ENCODE measurements around the gene DLX6.
"Not testable (repeated sequence)": the region's sequence is repeated elsewhere in the genome, so short reads cannot be mapped to it uniquely, and the experiment has no call there.

Gene DLX6

DNA sequence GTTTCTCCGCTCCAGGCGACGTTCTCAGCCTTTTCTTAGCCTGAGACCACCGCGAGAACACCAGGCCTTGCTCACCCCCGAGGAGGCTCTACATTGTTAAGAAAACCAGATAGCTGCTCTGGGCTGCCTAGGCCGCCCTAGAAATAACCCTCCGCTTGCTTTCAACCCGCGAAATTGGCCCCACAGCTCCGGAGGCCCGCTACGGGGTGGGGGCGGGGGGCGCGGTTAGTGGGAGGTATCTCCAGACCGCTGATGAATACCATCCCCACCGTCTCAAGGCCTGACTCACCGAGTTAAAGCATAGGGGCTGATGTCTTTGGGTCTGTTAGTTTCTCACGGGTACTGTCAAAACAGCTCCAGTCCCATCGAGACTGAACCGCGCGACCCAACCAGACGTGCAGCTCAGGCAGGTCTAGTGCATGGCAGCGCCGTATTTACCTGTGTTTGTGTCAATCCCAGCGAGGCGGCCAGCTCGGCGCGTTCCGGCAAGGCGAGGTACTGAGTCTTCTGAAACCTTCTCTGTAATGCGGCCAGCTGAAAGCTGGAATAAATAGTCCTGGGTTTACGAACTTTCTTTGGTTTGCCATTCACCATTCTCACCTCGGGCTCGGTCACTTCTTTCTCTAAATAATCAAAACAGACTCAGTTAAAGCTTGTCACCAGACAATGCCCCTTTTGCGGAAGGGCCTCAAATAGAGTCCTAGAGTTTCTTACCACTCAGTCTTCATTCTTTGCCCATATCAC, 16.6 kb downstream of the DLX6 start:
- no peak for DNase-seq (ENCODE audit: low spot score)

DNA sequence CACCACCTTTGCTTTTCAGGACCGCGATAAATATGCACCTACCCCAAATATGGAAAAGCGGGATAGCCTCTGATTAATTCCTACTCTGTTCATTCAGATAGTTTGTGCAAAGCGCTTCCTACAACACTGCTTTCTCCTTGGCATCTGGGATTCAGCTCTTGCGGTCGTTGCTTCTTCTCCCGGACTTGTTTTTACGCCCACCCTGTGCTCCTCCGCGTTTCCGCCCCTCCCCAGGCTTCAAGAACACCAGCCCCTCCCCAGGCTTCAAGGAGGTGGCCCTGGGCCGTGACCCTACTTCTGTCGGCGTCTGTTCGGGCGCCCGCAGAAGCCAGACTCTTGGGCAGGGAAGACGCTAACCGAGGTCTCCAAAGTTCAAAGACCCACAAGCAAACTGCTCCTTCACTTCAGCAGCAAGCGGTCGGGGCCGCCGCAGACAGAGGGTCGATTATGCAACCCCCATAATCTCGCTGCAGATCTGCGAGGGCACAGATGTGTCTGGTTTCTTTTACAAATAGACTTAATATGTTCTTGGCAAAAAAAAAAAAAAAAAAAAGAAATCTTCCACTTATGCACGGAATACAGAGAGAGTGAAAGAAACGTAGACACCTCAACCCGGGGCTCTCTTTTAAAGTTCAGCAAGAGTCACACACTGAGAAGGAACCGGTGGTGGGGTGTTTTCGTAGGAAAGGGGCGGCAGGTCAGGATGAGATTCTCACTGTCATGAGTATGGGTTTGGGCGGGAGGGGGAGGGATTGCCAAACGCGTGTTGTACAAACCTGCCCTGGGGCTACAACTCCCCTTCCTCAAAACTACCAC, 17.3 kb downstream of the DLX6 start:
- DNase-seq (ENCODE audit: low spot score) = peak; percentile 52

DNA sequence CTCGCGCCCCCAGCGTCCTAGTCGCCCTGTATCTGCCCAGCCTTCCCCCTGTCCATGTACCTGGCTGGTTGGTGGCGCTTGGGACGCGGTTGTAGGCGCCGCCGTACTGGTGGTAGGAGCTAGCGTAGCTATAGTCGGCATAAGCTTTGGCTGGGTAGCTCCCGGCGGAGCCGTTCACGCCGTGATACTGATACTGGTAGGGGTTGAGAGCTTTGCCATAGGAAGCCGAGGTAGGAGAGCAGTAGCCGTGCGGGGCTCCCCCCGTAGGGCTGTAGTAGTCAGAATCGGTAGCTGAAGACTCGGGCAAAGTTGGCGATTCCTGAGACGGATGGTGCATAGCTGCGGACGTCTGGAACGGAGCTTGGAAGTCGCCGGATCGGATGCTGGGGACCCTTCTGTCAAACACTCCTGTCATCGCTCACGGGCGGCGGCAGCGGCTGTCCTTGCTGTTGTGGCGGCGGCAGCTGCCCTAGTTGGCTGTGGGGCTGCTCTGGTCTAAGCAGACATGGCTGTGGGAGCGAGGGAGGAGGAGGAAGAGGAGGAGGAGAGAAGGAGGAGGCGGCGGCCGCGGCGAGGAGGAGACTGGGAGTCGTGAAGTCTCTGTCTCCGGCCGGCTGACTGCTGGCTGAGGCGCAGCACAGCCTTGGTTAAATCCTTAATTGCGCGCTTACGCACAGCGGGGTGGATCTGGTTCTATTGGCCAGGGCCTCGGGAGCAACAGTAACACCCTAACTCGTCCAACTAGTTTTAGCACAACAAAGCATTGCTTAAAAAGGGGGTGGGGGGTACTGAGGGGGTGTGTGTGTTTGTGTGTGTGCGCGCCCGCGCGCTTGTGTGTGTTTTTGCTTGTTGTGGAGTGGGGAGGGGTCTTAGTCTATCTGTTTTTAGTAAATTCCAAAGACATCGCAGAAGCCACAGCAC, 19.1 kb downstream of the DLX6 start, which contains the start of gene DLX5:
Gene DLX5 (minus strand): TSS at position 623 of the 921 bp plus-strand sequence. CDS start 208 bp downstream, at position 415.
- peak; percentile 83 for DNase-seq (ENCODE audit: low spot score)

DNA sequence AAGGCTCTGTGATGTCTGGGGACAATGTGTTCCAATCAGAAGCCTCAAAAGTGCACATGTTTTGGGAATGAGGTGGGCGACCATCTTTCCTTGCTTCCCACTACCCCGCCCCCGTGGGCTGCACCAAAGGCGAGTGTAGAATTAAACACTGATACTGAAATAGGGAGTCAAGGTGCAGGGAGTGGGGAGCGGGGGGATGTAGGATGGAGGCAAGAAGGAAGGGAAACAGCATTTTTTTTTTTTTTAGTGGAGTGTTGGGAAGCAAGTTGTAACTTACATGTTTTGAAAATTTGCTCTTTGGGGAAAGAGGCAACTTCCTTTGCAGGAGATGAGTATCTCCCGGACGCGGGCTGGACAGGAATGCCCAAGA, 19.8 kb downstream of the DLX6 start:
- peak; percentile 21 for DNase-seq (ENCODE audit: low spot score)

DNA sequence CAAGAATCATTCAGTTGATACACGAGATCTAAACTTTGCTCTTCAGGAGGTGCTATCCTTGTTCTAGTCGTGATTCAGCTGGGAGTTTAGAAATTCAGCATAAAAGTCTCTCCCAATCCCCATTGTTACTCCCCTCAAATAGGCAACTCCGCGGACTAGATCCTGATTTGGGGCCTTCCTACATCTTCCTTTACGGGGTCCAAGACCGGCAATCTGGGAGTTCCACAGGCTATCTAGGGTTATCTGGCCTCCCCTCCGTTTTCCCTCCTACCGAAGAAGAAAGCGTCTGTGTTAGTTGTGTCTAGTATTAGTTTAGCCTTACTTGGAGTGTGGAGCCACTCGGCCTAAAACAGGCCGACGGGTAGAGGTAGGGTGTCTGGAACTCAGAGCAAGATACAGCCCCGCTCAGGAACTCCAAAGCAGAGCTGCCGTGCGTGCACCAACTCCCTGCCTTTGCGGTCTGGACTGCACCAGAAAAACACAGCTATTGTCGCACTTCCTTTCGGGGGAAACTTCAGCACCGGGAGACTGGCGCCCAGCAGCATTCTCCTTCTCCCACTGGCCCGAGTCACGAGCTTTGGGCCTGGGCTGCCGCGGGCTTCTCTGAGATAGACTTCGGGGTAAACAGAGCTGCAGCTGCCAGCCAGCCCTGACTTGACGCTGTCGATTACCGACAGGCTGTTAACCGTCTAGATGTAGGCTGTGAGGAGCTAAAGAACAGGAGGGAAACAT, 20.8 kb downstream of the DLX6 start:
- DNase-seq (ENCODE audit: low spot score) = peak; percentile 61

DNA sequence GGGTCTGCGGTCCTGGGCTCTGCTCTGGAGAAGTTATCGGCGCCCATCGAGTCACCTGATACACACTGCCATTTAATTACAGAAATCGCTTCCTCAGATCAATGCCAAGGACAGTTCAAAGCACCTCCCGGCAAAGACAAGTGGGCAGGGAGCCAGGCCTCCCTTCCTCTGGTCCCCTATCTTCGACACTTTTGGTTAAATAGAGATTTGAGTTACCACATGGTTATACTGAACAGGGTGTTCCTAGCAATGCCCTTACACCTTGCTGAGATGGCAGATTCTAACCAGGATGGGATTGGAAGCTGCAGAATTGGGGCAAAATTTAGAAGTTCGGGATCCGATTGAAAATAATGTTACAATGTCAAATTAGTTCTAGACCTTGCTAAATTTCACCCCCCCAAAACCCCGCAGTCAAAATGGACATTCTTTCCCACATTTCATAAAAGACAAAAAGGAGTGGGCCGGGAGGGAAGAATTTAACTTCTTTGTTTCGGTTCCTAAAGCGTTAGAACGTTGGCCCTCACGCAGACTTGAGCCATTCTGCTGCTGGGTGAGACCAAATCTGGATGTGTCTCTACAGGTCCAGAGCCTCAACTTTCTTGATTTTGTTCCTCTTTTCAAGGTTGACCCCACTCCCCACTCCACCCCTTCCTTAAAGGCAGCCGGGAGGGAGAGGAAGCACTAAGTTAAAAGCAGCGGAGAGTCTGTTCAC, 21.5 kb downstream of the DLX6 start:
- DNase-seq (ENCODE audit: low spot score) = no peak

DNA sequence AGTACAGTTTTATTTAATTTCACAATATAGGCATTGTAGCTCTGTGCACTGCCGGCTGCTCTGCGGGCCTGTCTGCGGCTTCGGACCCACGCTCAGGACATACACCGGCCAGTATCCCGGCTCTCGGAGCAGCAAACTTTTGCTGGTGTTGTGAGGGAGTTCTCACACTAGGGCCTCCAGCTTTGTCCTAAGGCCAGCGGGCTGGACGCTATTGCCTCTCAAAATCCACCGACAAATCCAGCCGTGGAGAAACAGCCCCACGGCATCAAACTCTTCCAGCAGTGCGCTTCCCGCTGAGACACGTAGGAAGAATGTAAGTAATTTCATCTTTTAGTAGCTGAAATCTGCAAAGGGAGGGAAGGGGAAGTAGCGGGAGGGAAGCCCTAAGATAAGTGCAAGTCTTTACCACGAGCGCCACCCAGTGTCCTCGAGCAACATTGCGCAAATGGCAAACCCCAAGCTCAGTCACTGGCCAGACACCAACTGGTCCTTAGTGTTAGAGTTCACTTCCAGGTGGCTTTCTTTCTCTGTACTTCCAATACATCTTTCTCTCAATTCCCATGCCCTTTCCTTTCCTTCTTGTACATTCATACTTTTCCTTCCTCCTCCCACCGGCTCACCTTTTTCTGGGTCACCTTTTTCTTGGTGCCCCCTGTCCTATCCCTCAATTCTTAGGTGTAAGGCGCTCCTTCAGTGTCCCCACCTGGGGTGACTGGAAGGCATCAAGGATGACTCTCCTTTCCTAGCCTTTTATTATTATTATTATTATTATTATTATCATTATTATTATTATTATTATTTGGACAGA, 22.3 kb downstream of the DLX6 start:
- DNase-seq (ENCODE audit: low spot score) = peak; percentile 82

DNA sequence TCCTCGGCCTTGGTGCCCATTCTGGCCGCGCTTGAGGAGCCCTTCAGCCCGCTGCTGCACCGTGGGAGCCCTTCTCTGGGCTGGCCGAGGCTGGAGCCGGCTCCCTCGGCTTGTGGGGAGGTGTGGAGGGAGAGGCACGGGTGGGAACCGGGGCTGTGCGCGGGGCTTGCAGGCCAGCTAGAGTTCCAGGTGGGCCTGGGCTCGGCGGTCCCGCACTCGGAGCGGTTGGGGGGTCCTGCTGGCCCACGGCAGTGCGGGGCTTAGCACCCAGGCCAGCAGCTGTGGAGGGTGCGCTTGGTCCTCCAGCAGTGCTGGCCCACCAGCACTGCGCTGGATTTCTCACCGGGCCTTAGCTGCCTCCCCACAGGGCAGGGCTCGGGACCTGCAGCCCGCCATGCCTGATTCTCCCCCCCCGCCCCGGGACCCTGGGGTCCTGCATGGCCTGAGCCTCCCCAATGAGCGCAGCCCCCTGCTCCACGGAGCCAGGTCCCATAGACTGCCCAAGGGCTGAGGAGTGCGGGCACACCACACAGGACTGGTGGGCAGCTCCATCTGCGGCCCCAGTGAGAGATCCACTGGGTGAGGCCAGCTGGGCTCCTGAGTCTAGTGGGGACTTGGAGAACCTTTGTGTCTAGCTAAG, 29.0 kb downstream of the DLX6 start:
- not testable (repeated sequence) for DNase-seq (ENCODE audit: low spot score)

DNA sequence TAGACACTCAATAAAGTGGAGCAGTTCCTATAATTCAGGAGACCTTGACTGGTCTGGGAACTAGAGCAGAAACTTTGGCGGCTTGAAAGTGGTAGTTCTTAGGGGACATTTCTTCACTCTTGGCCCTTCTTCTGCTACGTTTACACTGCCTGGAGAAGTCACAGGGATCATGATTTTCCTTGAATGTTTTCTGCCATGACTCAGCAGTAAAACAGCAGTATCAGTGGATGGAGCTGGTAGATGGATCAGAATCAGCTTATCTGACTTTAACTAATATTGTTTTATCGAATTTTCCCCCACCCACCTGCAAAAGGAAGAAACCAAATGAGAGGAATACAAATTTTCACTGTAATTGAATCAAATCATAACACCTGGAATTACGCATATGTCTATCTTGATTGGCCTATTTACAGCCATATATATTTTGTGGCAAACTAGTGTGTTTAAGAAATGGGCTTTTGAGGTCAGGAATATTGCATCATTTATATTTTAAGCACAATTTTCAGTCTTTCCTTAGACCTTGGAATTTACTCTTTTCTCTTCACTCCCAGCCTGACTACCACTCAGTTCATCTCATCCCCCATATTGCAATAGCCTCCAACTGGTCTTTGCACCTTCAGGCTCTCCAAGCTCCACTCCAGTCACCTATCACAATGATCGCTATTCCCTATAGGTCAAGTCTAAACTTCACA, 34.2 kb downstream of the DLX6 start:
- DNase-seq (ENCODE audit: low spot score) = no peak

DNA sequence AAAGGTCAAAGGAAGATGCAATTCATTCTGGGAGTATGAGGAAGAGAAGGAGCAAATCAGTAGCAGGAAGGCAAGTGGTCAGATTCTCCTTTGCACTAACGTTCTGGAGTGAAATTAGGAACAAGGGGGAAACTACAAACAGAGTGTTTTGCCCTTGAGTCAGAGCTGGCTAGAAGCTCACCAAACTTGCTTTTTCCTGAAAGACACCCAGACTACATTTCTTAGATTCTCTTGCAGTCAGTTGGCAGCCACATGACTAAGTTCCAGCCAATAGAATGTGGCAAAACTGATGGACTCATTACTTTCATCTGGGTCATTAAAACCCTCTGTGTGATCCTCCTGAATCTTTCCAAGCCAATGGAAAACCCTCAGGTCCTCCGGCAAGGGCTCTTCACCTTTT, 37.9 kb downstream of the DLX6 start:
- no peak for DNase-seq (ENCODE audit: low spot score)

Small RNA genes lying within 50 kb of the gene (small RNA-seq; reads per million reads assigned to genes)
- gene RF01778 (0 reads per million in 2 experiments), gene RF01887 (0 reads per million in 2 experiments), gene RF01888 (0 reads per million in 2 experiments)
